B cell (primary cell): Measurements from ENCODE around the gene GALNT4. TPM values are rescaled to one million over a fixed set of nuclear protein-coding genes. Genes with fewer than 3 reads are reported as not detected.

Experiments
- ATAC-seq: fragments of 200-7000 bp; cut with Tn5 transposase; one replicate; pipeline ENCODE4 v1.10.0; 2021; ENCODE audit warnings: low read depth, mild to moderate bottlenecking, moderate number of reproducible peaks, moderate library complexity
- CTCF ChIA-PET: fragments of 350-600 bp; sonication (Branson Sonifier 250); formaldehyde crosslinking; loops from one replicate; lab custom pipeline; 2021; ENCODE audit warnings: antibody characterized with exemption, inconsistent platforms; lab: Charles Lee
- POLR2A ChIA-PET: fragments of 350-600 bp; sonication (Branson Sonifier 250); formaldehyde crosslinking; loops from one replicate; lab custom pipeline; 2021; ENCODE audit warnings: antibody characterized with exemption; lab: Charles Lee
- DNase-seq: peaks from one replicate; pipeline ENCODE4 v3.0.0; 2013
- H2AFZ ChIP-seq: 2 replicates; pipeline ENCODE4 v1.6.1; 2012; ENCODE audit warnings: mild to moderate bottlenecking, low read depth, low read length; ENCODE audit not compliant: insufficient read depth, poor library complexity, severe bottlenecking
- H3K27ac ChIP-seq, 2 donors: 1 replicate in 1 of 2; 2 replicates in 1 of 2; pipeline ENCODE4 v1.5.1; 2012 to 2013; ENCODE audit warnings: low read length in 2 of 2, mild to moderate bottlenecking in 2 of 2, moderate library complexity in 1 of 2
- H3K27me3 ChIP-seq, 4 experiments: fragments of 200-600 bp in 1 of 4; sonication (generic) in 1 of 4; replicated peaks in 1 of 4; 1 replicate in 2 of 4; 2 replicates in 2 of 4; pipeline versions ENCODE4 v1.6.1 to v1.7.0; 2013 to 2016; ENCODE audit warnings: low read length in 3 of 4, mild to moderate bottlenecking in 2 of 4, mixed read lengths in 1 of 4, moderate library complexity in 1 of 4; ENCODE audit not compliant: insufficient read depth in 4 of 4, control insufficient read depth in 3 of 4; ENCODE audit errors: control extremely low read depth in 1 of 4
- H3K36me3 ChIP-seq, 2 experiments: replicated peaks in 1 of 2; 1 replicate in 1 of 2; 2 replicates in 1 of 2; pipeline versions ENCODE4 v1.6.1 to v1.7.1; 2013; ENCODE audit warnings: low read length in 1 of 2; ENCODE audit not compliant: insufficient read depth in 2 of 2, control insufficient read depth in 1 of 2; ENCODE audit errors: control extremely low read depth in 1 of 2, extremely low read depth in 1 of 2
- H3K4me1 ChIP-seq, 2 donors: fragments of 200-600 bp in 1 of 2; sonication (generic) in 1 of 2; 1 replicate in 1 of 2; 2 replicates in 1 of 2; pipeline versions ENCODE4 v1.5.1 to v1.6.1; 2013 to 2017; ENCODE audit warnings: low read length in 2 of 2; ENCODE audit not compliant: control insufficient read depth in 2 of 2, insufficient read depth in 2 of 2
- H3K4me2 ChIP-seq: replicated peaks from 2 replicates; pipeline ENCODE3; 2012; ENCODE audit warnings: mild to moderate bottlenecking, low read depth, low read length; ENCODE audit not compliant: poor library complexity, severe bottlenecking
- H3K4me3 ChIP-seq, 5 experiments: fragments of 200-600 bp in 1 of 5; sonication (generic) in 1 of 5; 1 replicate in 3 of 5; 2 replicates in 2 of 5; pipeline versions ENCODE4 v1.5.1 to v1.7.0; 2011 to 2016; ENCODE audit warnings: low read length in 4 of 5, mild to moderate bottlenecking in 4 of 5, low read depth in 2 of 5, control low read depth in 1 of 5, moderate library complexity in 1 of 5; ENCODE audit not compliant: insufficient read depth in 1 of 5; ENCODE audit errors: control extremely low read depth in 1 of 5, extremely low read depth in 1 of 5
- H3K79me2 ChIP-seq: fragments of 200-600 bp; sonication (generic); one replicate; pipeline ENCODE4 v1.6.0; 2016; ENCODE audit warnings: low read length; ENCODE audit not compliant: control insufficient read depth, insufficient read depth
- H3K9ac ChIP-seq: fragments of 200-600 bp; sonication (generic); 2 replicates; pipeline ENCODE4 v1.6.1; 2017; ENCODE audit warnings: mild to moderate bottlenecking, low read length, moderate library complexity
- H3K9me3 ChIP-seq, 3 donors: one replicate each; pipeline versions ENCODE4 v1.6.1 to v1.7.1; 2013; ENCODE audit warnings: low read length in 2 of 3; ENCODE audit not compliant: control insufficient read depth in 2 of 3, insufficient read depth in 1 of 3; ENCODE audit errors: control extremely low read depth in 1 of 3
- H4K20me1 ChIP-seq: 2 replicates; pipeline ENCODE4 v1.6.0; 2012; ENCODE audit warnings: mild to moderate bottlenecking, low read length; ENCODE audit not compliant: insufficient read depth, control insufficient read depth, poor library complexity, severe bottlenecking
- H3K27ac Mint-ChIP-seq: one replicate; pipeline ENCODE4 v1.8.0; 2021; ENCODE audit warnings: mixed read lengths
- H3K27me3 Mint-ChIP-seq: one replicate; pipeline ENCODE4 v1.8.0; 2021; ENCODE audit warnings: mixed read lengths
- H3K4me1 Mint-ChIP-seq: one replicate; pipeline ENCODE4 v1.8.0; 2021; ENCODE audit warnings: mixed read lengths
- H3K4me3 Mint-ChIP-seq: one replicate; pipeline ENCODE4 v1.8.0; 2021; ENCODE audit warnings: mixed read lengths
- H3K9me3 Mint-ChIP-seq: one replicate; pipeline ENCODE4 v1.8.0; 2022; ENCODE audit warnings: mixed read lengths; ENCODE audit not compliant: insufficient read depth
- CTCF ChIP-seq: fragments of 200-600 bp; IDR thresholded peaks from one replicate; pipeline ENCODE4 v1.8.0; 2022; ENCODE audit warnings: antibody characterized with exemption, mild to moderate bottlenecking
- EZH2 ChIP-seq: IDR thresholded peaks from 2 replicates; pipeline ENCODE4 v1.6.1; 2012; ENCODE audit warnings: borderline replicate concordance, low read depth, mild to moderate bottlenecking, moderate library complexity, low read length; ENCODE audit not compliant: insufficient read depth, poor library complexity, severe bottlenecking
- WGBS: methylation state at CpG from one replicate; pipeline ENCODE4 v1.1.5; 2013; ENCODE audit warnings: missing lambda C conversion rate; ENCODE audit not compliant: insufficient coverage; 5-methylcytosine and 5-hydroxymethylcytosine counted together
- intact Hi-C: fragments of 100-400 bp; cut with micrococcal nuclease; formaldehyde crosslinking; loops from one replicate; pipeline ENCODE4 v1.10.0; 2022
- polyA plus RNA-seq: library from polyadenylated mRNA; depleted of rRNA; stranded (reverse); fragments of >200 nt; gene quantifications from 2 replicates; pipeline ENCODE4 v1.2.3, GENCODE V29; 2012
- total RNA-seq, 2 donors: library from RNA; stranded (reverse); fragments of 120-200 nt in 1 of 2; gene quantifications; 1 replicate in 1 of 2; 2 replicates in 1 of 2; pipeline versions ENCODE4 v1.2.3 to v1.2.4, GENCODE V29; 2013 to 2022

The GALNT4 gene
- total and polyA plus RNA-seq, 2 donors (not counting 1 experiment from before 2014, with no cell fraction given), result 4.9 to 10.3 TPM

GRCh38 chr12:89506050-89506449 is 18.5 kb downstream of the GALNT4 start:
- POLR2A ChIA-PET, result no interaction called here

More at GRCh38 chr12:89506050-89506449, 18.5 kb downstream of the GALNT4 start:
- no peak overlapping the region for H2AFZ ChIP-seq
- DNase-seq, result no peak
- Mint-ChIP-seq H3K4me3 (no peak overlapping the region), H3K4me1 (no peaks in the 10 kb centered on the region), H3K27ac (no peak overlapping the region), H3K27me3 (no peaks in the 10 kb centered on the region), H3K9me3 (no peaks in the 10 kb centered on the region)
- CTCF ChIA-PET, result no interaction called here
- no peak overlapping the region for H3K9ac ChIP-seq
- no peak overlapping the region for H3K4me2 ChIP-seq
- no peaks in the 10 kb centered on the region for H4K20me1 ChIP-seq
- peaks cover 0 to 2% of the 10 kb centered on the region in 2 experiments for H3K36me3 ChIP-seq
- H3K4me1 ChIP-seq, result no peaks in the 10 kb centered on the region
- H3K79me2 ChIP-seq, result peaks cover 25% of the 10 kb centered on the region
- H3K4me3 ChIP-seq, result no peak overlapping the region
- no peak overlapping the region for H3K27ac ChIP-seq
- WGBS, result no CpG with 5 or more reads among the region's 1 CpG
- intact Hi-C loops, result no loop called here
- no peaks in the 10 kb centered on the region for H3K27me3 ChIP-seq
- H3K9me3 ChIP-seq, result no peaks in the 10 kb centered on the region
- TF ChIP-seq CTCF, result no peak
- TF ChIP-seq EZH2, result no peak
- ATAC-seq, result no peak
